A673 (cell line): ENCODE measurements around the gene NT5C1B.
A peak's percentile ranks its signal among the peaks of the same experiment; 100 is the strongest.

Experiments
- CTCF ChIP-seq: fragments of 300-800, 200-600 bp; sonication (generic); conservative IDR thresholded peaks from 2 replicates; pipeline ENCODE4 v1.5.1; 2017; ENCODE audit warnings: low read depth, mild to moderate bottlenecking, antibody characterized with exemption, low read length, moderate library complexity, mixed read lengths
- EZH2 ChIP-seq: fragments of 200-600 bp; sonication (generic); IDR thresholded peaks from 2 replicates; pipeline ENCODE4 v1.6.1; 2017; ENCODE audit warnings: borderline replicate concordance, low read depth, mild to moderate bottlenecking, mixed read lengths, antibody characterized with exemption, low read length; ENCODE audit not compliant: poor library complexity, severe bottlenecking

- peak; percentile 23; the same call in 1 of the 2 replicates for TF ChIP-seq CTCF
- no peak for TF ChIP-seq EZH2
These were observed 23.1 kb downstream of the NT5C1B start for GRCh38 chr2:18566145-18566769.
